ENCODE data around the gene MAGEA6.

MAGEA6 gene

GRCh38 chrX:152733261-152733975 is 36.1 kb downstream of the MAGEA6 start, which contains the start of the genes CSAG1 and MAGEA12:
Gene CSAG1, minus strand, starts transcription at chrX:152733721. Its CDS starts 1,261 bp downstream, at chrX:152732460.
Gene MAGEA12, plus strand, starts transcription at chrX:152733757. Its CDS starts 2,405 bp downstream, at chrX:152736162.
- DNase-seq (ENCODE audit: low spot score): no peak

GRCh38 chrX:152725409-152725808 is 44.1 kb downstream of the MAGEA6 start:
- DNase-seq (ENCODE audit: low spot score): no peak
